Measurements from ENCODE around the gene SPRED2.

- no peak for TF ChIP-seq SUZ12 (IDR thresholded peaks at IDR 0.05; ENCODE audit: low read length)
- TF ChIP-seq EZH2 (IDR thresholded peaks at IDR 0.05; ENCODE audit: low read depth, low read length, severe bottlenecking), result no peak
- no peak for TF ChIP-seq E2F6 (IDR thresholded peaks at IDR 0.05)
- TF ChIP-seq CTCF (IDR thresholded peaks at IDR 0.05; ENCODE audit: control extremely low read depth in 1 of 3, insufficient read depth in 1 of 3, low read depth in 1 of 3, low read length in 3 of 3), result no peak
These were observed 21.5 kb upstream of the SPRED2 start for GRCh38 chr2:65453916-65454315.

All from H1 (cell line).